Ovary (tissue), 3 donors: Measurements from ENCODE around the gene CCT5.

Experiments
- POLR2A ChIP-seq: fragments of 450-650 bp; IDR thresholded peaks from one replicate; pipeline ENCODE4 v1.6.1; 2017; ENCODE audit warnings: antibody characterized with exemption, mild to moderate bottlenecking, moderate library complexity
- TF ChIP-seq, protein P1 (sequence below), 3 donors: fragments of 450-650 bp in 2 of 3; fragments of 200-600 bp in 1 of 3; IDR thresholded peaks; one replicate each; pipeline versions ENCODE4 v1.5.1 to v1.8.0; 2016 to 2022; ENCODE audit warnings: antibody characterized with exemption in 3 of 3, mild to moderate bottlenecking in 1 of 3
- donor health status: DM: no; HTN: no; CAD: no.

DNA sequence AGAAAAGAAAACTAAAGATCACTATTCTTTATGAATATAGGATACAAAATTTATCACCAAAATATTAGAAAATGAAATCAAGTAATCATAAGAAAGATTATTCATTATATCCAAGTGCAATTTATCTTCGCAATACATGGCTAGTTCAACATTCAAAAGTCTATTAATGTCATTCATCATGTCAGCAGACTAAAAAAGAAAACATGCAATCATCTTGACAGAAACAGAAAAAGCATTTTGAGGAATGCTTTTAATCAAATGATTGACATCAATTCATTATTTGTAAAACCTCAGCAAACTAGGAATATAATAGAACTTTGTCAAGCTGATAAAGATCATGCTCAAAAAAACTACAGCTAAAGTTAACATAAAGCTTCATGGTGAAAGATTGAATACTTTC, 41.1 kb upstream of the CCT5 start:
- no peak for TF ChIP-seq POLR2A
- TF ChIP-seq, protein P1, sequence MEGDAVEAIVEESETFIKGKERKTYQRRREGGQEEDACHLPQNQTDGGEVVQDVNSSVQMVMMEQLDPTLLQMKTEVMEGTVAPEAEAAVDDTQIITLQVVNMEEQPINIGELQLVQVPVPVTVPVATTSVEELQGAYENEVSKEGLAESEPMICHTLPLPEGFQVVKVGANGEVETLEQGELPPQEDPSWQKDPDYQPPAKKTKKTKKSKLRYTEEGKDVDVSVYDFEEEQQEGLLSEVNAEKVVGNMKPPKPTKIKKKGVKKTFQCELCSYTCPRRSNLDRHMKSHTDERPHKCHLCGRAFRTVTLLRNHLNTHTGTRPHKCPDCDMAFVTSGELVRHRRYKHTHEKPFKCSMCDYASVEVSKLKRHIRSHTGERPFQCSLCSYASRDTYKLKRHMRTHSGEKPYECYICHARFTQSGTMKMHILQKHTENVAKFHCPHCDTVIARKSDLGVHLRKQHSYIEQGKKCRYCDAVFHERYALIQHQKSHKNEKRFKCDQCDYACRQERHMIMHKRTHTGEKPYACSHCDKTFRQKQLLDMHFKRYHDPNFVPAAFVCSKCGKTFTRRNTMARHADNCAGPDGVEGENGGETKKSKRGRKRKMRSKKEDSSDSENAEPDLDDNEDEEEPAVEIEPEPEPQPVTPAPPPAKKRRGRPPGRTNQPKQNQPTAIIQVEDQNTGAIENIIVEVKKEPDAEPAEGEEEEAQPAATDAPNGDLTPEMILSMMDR (IDR thresholded peaks at IDR 0.05): no peak
